Stimulated activated CD8-positive, alpha-beta memory T cell treated with anti-CD3 and anti-CD28 coated beads, Interleukin-12 subunit alpha, Interleukin-12 subunit beta, amount 100 ng/mL, for 4 hours (primary cell): ENCODE measurements around the gene FAM117B.
"Not testable (repeated sequence)": the region's sequence is repeated elsewhere in the genome, so short reads cannot be mapped to it uniquely, and the experiment has no call there.

Experiments
- DNase-seq: peaks from one replicate; pipeline ENCODE4 v3.0.0-alpha.2; 2020; ENCODE audit warnings: low read depth

Gene FAM117B

DNA sequence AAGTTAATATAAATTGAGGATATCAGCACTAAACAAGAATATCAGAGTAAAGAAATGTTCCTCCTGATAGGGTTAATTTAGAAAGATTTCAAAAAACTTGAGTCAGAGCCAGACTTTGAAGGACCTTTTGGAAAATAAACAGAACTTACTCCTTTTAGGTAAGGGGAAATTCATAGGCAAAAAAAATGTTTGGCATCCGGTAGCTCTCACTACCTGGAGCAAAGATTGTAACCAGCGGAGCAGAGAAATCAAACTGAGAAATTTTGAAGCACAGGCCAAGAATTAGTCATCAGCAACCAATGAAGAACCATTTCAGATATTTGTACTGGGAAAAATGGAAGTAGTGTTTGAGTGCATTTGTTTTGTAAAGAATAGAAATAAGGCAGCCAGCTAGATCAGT lies 123.8 kb downstream of the FAM117B start:
- DNase-seq, result no peak

DNA sequence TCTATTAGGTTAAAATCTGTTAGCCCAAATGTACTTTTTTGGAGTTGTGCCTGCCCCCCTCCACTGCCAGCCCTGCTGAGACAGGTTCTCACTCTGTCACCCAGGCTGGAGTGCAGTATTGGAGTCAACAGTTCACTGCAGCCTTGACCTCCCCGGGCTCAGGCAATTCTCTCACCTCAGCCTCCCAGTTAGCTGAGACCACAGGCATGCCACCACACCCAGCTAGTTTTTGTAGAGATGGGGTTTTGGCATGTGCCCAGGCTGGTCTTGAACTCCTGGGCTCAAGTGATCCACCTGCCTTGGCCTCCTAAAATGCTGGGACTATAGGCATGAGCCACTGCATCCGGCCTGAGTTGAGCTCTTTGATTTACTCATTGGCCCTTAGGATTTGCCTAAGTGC lies 126.1 kb downstream of the FAM117B start:
- DNase-seq, result no peak

DNA sequence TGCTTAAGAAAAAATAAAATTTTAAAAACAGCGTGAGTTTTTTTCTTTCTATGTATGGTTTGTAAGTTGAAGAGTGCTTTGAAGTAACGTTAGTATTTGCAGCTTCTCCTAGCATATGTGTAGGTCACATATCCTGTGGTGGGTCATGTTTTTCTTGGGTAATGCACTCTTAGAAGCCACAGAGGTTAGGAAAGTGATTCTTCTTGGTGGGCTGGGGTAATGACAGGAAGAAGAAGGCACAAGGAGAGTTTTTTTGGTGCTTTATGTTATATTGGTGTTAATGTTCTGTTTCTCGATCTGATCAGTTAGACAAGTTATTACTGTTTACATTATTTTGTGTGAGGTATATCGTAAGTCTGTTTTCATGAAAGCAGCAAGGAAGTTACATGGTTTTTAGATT lies 127.8 kb downstream of the FAM117B start:
- DNase-seq, result no peak

DNA sequence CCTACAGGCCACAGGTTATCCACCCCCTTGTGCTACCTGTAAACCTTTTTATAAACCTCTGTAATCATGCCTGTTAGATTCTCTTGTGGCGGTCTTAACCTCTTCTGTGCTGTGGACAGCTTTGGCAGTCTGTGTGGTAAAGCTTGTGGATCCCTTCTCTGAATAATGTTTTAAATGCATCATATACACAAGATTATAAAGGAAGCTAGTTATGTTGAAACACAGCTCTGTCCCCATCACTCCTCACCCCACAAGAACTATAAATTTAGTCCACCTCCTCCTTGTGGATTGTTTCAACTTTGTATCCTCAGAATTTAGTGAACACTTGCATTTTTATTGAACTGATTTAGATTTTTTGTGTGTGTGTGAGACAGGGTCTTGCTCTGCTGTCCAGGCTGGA lies 129.1 kb downstream of the FAM117B start:
- no peak for DNase-seq

DNA sequence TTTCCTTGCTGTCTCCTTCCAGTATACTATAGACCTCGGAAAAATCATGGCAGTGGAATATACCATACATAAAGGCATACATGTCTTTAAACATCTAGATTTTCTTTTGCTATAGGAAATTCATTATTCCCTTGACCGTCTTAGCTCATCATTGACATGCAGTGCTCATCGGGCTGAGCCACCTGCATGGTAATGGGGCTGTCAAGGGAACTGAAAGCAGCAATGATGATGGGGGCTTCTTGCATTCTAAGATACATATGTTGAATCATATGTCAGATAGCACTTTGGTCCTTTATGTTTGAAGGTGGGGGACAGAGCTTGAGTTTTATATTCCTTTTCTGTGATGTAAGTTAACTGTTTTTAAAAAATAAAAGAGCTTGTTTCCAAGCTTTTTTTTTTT lies 130.2 kb downstream of the FAM117B start:
- no peak for DNase-seq

DNA sequence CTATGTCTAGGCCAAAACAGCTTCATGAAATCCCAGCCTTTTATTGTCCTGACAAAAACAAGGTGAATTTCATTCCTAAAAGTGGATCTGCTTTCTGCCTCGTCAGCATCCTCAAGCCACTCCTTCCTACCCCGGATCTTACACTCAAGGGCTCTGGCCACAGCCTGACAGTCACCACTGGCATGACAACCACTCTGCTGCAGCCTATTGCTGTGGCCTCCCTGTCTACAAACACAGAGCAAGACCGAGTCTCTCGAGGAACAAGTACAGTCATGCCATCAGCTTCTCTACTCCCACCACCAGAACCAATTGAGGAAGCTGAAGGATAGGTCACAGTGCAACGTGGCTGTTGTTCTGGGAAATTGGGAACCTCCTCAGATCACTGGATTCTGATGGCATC lies 130.7 kb downstream of the FAM117B start:
- DNase-seq, result no peak

DNA sequence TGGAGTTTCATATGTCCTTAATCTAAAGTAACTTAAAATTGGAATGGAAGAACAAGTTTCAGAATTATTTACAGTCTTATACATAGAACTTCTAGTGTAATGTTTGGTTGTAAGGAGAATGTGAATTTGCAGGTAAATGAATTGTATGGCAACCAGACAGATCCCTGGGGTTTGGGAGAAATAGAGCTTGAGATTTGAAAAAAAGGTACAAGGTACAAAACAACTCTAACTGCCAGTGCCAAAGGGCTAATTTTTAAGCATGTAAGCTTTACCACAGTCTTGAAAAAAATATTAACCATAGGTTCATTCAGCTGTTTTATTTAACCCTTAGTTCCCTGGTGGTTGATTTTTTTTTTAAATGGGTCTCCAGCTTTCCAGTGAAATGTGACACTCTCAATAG lies 133.5 kb downstream of the FAM117B start:
- DNase-seq, result no peak

DNA sequence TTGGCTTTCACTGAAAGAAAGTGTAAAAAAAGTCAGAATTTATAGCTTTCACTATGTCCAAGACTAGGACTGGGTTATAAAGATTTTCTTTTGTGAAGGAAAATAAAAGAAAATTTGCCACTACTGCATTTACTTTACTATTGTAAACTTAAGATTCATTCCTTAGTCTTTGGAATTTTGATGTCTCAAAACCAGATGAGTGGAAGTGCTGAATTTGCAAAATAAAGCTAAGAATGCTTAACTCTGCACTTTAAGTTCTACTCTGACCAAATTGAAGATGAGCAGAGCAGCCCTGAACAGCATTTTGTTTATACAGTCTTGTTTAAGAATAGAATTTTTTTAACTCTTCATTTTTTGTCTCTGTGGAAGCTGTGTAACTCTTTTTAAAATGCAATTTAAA lies 134.4 kb downstream of the FAM117B start:
- no peak for DNase-seq

DNA sequence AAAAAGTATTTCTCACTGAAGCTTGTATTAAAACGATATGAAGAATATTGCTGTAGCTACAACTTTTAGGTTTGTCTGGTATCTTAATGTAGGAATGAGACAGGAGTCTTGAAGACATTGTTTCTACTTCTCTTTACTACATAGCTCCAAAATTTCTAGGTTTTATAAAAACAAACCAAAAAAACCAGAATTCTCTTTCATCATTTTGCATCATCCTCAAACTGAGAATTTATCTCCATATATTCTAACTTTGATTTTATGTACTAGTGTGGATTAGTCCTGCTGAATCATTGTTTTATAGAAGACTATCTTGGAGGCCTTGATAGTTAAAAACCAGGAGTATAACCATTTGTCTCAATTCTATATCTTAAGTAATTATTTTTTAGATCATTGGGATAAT lies 136.6 kb downstream of the FAM117B start:
- DNase-seq, result no peak

DNA sequence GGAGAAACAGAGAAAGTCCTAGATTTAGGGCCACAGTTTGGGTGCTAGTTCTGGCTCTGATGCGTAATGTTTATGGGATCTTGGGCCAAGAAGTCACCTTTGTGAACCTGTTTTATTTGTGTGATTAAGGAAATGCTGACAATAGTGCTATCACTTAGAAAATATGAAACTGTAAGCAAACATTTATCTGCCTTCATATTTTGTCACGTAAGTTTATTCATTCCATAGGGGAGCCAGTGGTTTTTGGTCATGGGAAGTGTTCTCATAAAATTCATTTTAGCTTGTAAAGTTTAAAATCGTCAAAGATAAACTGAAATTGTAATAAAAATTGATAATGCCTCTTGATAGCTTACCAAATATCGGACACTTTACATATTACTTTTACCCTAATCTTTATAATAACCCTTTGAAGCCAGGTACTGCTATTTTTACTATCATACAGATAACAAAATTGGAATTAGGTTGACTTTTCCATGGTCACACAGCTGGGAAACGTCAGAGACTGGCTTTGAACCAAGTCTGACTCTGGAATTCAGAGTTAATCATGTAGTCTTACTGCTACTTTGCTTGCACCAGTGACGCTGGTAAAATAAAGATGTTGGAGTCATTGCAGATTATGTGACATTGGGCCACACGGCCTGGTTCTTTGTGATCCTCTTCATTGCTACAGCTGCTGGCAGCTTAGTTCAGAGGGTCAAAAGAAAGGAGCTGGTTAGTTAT lies 137.1 kb downstream of the FAM117B start:
- no peak for DNase-seq

DNA sequence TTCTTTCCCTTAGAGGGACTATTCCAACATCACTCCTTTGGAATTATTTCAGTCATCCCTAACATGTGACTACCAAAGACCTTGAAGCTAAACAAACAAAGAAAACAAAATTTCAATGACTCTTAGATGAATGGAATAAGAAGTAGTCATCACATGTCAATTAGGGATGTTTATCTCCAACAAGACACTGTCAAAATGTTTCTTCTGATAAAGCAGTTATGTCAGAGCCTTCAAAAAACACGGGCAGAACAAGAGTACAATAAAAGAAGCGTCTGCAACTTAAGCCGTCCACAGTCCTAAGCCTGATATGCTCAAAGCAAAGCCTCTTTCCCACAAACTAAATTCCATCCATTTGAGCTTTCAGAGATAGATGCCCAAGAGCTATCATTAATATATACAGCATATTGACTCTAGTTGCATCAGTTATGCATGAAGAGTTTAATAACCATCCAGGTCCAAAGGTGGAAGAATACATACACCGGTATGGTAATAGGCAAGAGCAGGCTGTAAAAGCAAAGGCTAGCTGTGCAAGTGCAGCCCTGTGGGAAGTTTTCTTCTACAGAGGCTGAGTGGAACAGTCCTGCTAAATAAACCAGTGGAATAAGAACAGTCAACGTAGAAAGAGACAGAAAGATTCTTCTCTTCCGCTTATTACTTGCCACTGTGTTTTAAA lies 138.7 kb downstream of the FAM117B start:
- no peak for DNase-seq

DNA sequence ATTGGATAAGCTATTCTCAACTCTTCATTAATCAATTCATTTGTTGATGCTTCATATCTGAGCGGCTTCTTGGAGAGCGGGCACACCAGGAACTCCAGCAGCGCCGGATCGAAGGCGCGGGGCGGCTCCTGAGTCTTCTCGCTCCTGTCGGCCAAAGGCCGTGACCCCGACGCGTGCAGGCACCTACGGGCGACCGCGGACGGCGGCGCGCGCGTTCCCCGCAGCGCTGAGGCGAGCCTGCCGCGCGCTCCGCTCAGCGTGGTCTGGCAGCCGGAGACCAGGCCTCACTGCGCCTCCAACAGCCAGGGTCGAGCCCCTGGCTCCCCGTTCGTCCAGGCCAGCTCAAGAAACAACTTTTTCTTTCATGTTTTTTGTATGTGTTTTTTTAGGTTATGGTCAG lies 139.3 kb downstream of the FAM117B start:
- DNase-seq, result no peak

DNA sequence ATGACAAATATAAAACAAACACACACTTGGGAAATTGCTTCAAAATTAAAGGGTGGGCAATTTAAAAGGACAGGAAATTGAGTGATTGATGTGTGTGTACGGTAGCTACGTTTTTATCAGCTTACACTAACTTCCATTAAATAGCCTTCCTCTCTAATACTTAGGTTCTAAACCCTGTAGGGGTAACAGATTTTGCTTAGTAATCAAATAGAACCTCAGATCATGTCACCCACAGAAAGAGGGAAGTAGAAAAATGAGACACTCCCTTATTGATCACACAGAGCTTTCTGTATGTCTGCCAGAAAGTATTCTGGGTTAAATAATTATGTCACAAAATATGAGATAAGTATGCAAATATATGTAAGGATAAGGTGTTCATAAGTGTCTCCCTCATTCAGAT lies 143.4 kb downstream of the FAM117B start:
- DNase-seq, result no peak

DNA sequence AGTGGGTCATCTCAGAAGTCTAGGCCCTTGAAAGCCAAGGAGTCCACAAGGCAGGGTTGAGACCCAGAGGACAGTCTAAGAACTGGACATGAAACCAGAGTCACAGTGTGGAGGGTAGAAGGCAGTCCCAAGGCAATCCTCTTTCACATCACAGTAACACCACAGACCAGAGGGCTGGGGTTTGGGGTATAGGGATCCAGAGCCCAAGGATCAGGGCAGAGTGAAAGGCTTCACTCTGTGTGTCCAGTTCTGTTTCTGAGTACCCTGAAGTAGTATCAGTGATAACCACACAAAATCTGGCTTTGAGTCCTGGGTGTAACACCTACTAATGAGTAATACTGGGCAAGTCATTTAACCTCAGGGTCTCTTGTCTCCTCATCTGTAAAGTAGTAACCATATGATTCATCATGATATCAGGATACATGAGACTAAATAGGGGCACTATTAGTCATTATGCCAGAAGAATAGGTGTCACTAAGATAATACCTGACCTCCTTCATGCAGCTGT lies 145.8 kb downstream of the FAM117B start:
- DNase-seq, result no peak

DNA sequence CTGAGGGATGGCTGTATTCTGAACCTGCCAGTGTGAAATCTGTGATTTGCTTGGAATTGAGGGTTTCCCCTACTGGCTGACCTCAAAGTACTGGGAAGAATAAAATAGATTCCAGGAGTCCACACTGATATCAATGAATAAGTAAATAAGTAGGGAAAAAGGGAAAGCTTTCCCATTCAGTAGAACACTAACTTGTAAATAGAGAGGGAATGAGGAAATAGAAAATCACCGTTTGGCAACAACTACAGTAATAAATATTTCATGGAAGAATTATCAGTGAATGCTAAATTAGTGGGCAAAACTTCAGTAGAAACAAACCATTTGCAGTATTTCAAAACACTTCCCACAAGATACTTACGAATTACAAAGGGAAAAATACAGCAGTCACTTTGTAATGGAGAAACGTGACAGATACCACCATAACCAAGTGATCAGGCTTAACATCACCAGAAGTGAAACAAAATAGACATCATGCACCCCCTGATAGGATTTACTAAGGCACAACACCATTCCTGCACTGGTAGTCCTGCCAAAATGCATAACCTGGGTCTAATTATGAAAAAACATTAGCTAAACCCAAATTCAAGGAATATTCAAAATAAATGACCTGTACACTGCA lies 148.3 kb downstream of the FAM117B start:
- no peak for DNase-seq

DNA sequence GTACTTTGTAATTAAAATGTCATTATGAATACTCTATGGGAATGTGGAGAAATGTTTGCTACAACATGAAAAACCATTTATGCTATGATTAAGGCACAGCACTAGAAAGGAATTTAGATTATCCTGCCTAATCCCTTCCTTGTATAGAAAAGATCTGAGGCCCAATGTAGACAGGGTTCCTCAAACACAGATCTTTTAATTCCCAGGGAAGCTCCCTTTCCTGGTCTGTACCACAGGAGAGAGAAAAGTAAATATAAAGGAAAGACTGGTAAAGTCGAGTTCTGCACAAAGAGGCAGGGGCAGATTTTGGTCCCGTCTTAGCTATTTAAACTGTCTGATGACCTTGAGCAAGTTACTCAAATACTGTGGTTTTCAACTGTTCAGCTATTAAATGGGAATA lies 152.1 kb downstream of the FAM117B start:
- DNase-seq, result no peak

DNA sequence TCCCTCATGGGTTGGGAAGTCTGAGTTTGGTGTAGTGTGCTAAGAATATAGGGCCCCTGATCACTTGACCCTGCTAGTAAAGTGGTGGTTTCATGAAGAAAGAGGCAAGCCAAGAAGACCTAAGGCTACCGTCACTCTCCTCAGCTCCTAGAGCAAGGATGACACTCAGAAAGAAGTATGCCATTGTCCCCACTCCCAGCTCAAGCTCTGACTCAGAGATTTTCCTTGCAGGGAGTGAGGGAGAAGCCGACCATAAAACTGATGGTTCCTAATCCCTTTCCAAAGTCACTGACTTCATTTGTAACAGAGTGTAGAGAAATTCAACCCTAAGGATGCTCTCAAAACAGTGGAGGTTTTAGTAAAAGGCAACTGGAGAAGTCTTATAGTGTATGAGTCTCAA lies 155.9 kb downstream of the FAM117B start:
- no peak for DNase-seq

DNA sequence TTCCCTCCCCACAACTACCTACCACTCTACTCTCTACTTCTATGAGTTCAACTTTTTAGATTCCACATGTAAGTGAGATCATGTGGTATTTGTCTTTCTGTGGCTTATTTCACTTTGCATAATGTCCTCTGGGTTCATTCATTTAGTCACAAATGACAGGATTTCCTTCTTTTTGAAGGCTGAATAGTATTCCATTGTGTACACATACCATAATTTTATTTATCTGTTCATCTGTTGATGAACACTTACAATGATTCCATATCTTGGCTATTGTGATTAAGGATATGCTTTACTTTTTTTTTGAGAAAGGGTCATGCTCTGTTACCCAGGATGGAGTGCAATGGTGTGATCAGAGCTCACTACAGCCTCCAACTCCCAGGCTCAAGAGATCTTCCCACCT lies 163.2 kb downstream of the FAM117B start:
- DNase-seq, result no peak

DNA sequence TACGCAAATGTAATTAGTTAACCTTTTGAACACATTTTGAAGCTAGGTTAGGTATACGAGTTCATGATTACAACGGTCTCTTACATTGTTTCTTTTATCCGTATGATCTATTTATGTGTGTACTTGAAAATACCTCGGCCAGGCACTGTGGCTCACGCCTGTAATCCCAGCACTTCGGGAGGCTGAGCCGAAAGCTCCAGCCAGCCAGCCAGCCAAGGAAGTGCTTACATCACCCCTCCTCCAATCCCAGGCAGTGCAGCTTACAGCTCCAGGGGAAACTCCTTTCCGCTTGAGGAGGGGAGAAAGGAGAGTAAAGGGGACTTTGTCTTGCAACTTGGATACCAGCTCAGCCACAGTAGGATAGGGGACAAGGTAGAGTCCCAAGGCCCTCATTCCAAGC lies 171.1 kb downstream of the FAM117B start:
- DNase-seq, result not testable (repeated sequence)

DNA sequence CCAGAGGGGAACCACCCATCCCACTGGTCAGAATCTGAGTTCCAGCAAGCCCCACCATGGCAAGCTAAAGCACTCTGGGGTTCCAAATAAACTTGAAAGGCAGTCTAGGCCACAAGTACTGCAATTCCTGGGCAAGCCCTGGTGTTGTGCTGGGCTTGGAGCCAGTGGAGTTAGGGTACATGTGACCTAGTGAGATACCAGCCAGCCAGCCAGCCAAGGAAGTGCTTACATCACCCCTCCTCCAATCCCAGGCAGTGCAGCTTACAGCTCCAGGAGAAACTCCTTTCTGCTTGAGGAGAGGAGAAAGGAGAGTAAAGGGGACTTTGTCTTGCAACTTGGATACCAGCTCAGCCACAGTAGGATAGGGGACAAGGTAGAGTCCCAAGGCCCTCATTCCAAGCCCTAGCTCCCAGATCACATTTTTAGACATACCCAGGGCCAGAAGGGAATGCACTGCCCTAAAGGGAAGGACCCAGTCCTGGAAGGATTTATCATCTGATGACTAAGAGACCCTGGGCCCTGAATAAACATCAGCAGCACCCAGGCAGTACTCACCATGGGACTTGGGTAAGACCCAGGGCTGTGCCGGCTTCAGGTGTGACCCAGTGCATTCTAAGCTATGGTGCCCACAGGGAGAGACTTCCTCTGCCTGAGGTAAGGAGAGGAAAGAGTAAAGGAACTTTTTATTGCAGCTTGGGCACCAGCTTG lies 172.8 kb downstream of the FAM117B start:
- DNase-seq, result not testable (repeated sequence)

DNA sequence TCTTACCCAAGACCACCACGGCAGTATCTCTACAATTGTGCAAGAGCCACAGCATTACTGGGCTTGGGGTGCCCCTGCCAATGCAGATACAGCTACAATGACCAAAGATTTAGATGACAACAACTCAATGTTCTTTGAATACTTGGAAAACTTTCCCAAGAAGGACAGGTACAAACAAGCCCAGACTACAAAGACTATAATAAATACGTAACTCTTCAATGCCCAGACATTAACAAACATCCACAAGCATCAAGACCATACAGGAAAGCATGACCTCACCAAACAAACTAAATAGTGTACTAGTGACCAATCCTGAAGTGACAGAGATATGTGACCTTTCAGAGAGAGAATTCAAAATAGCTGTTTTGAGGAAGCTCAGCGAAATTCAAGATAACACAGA lies 174.0 kb downstream of the FAM117B start:
- no peak for DNase-seq

DNA sequence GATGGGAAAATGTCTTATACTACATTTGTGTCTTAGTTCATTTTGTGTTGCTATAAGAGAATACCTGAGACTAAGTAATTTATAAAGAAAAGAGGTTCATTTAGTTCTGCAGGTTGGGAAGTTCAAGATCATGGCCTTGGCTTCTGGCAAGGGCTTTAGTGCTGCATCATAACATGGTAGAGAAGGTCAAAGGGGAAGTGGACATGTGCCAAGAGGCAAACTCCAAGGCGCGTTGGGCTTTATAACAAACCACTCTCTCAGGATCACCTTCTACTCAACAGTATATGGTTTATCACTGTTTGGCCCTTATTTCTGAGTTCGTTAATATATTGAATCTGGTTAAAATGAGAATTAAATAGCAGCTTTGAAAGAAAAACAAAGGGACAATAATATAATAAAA lies 178.6 kb downstream of the FAM117B start:
- no peak for DNase-seq

DNA sequence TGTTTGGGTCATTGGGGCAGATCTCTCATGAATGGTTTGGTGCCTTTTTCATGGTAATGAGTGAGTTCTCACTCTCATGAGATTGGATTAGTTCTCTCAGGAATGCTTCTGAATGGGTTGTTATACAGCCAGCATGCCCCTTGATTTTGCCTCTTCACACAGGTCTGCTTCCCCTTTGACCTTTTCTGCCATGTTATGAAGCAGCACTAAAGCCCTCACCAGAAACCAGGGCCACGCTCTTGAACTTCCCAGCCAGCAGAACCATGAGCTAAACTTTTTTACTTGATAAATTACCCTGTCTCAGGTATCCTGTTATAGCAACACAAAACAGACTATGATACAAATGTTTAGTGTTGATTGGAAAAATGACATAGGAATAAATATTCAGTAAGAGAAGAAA lies 179.5 kb downstream of the FAM117B start:
- DNase-seq, result no peak
